ENCODE results near the gene ACTR1A.
A peak's percentile ranks its signal among the peaks of the same experiment; 100 is the strongest.

ACTR1A gene

DNA sequence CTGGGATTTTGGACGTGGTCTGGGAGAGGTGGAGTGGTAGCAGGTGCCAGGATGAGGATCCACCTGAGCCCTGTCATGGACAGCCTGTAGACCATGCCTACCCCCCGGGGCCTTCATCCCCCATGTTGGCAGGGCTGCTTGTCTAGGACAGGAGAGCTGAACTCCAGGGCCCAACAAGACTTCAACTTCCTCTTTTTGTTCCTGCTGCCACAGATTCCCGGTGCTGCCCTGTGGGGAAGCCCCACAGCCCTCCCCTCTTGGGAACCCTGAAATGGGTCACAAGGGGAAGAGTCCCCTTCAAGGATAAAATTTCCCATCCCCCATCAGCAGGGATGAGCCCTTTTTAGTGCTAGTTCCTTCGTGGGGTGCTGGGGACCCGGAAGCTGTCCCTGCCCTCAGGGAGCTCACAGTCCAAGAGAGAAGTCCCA is 68.9 kb downstream of the ACTR1A start:
- no peak for DNase-seq (ENCODE audit: low read depth)
- no peak overlapping the region for H3K4me3 ChIP-seq (ENCODE audit: low read length)
- TF ChIP-seq CTCF (conservative IDR thresholded peaks at IDR 0.05; ENCODE audit: low read length) = no peak

DNA sequence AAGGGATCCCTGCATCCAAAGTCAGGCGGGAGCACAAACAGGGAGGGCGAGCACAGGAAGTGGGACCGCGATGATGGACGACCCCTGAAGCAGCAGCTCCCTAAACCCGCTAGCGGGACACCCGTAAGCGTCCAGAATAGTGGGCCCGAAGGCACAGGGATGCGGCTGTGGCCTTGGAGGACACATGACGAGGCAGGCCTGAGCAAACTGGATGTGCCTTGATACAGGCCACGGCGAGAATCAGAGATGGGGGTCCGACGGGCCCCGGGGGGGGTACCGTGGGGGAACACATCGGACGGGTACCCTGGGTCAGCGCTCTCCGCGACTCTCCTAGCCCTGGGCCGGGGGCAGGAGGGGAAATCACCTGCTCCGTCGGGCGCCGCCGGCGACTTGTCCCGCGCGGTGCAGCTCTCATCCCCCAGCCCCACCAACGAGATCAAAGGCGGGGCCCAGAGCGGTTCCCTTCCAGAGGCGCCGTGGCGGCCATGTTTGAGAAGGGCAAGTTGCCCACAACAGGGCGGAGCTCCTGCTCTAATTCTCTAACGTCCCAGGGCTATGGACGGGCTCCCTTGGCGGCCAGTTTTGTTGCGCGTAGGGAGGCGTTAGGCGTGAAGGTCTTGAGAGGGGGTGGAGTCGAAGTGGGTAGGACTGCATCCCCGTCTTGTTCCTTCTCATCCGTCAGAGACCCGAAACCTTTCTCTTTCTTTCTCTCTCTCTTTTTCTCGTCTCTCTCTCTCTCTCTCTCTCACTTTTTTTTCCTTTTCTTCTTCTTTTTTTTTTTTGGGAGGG is 70.2 kb downstream of the ACTR1A start, which contains the start of gene CUEDC2:
CUEDC2 (minus strand) TSS at position 413 of the 789 bp plus-strand sequence. CDS start 7,386 bp downstream, outside the sequence.
- peak within 1 kb of the TSS; percentile 94 for H3K4me3 ChIP-seq (ENCODE audit: low read length)
- TF ChIP-seq CTCF (conservative IDR thresholded peaks at IDR 0.05; ENCODE audit: low read length) = no peak
- peak; percentile 96 for DNase-seq (ENCODE audit: low read depth)

DNA sequence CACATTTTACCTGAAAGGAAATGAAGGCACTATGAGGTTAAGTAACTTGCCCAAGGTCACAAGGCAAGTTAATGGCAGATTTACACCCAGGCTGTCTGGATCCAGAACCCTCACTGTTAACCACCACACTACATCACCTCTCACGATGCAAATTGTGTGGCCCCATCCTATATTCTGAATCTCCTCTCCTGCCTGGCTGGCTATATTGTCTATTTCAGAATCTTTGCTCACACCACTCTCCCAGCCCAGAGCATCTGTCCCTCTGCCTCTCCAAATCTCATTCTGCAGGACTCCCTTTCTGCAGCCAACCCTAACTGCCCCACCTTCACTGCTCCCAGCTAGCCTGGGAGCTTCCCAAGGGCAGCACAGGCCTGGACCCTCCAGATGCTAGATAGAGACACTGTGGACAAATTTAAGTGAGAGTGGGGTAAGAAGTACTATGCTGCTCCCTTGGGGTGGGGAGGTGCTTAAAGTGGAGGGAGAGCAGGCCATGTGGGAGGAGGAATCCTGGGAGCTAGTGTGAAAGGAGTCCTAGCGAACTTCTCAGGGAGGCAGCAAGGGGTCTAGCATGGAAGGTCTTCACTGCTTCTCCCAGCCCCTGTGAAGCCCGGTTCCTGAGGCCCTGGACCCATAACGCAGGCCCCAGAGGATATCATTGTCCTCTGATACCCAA is 70.9 kb downstream of the ACTR1A start:
- H3K4me3 ChIP-seq (ENCODE audit: low read length) = peak overlapping the region; percentile 94
- no peak for TF ChIP-seq CTCF (conservative IDR thresholded peaks at IDR 0.05; ENCODE audit: low read length)
- DNase-seq (ENCODE audit: low read depth) = peak; percentile 53

DNA sequence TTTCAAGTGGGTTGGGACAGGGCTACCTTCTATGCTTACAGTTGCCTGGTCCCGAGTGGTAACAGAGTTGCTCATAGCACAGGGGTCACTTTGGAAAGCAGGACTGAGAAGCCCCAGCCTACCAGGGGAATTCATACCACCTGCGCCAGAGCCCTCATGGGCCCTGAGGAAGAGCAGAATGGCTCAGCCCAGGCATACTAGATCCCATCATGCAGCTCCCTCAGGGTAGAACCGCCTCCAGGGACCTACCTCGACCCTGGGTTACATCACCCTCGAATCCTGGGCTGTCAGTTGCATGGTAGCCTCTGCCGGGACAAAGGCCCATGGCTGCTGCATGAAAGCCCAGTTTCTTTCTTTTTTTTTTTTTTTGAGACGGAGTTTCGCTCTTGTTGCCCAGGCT is 73.0 kb downstream of the ACTR1A start:
- TF ChIP-seq CTCF (conservative IDR thresholded peaks at IDR 0.05; ENCODE audit: low read length) = no peak
- DNase-seq (ENCODE audit: low read depth) = no peak
- H3K4me3 ChIP-seq (ENCODE audit: low read length) = no peak overlapping the region
